ENCODE measurements around the gene NOC3L.
A peak's percentile ranks its signal among the peaks of the same experiment; 100 is the strongest.

NOC3L gene

GRCh38 chr10:94307046-94307615 lies 55.6 kb downstream of the NOC3L start:
- no peak for DNase-seq

GRCh38 chr10:94303929-94304328 lies 58.8 kb downstream of the NOC3L start:
- DNase-seq = no peak

GRCh38 chr10:94300042-94300441 lies 62.7 kb downstream of the NOC3L start:
- no peak for DNase-seq

GRCh38 chr10:94299417-94299816 lies 63.3 kb downstream of the NOC3L start:
- DNase-seq = no peak

GRCh38 chr10:94294168-94294567 lies 68.6 kb downstream of the NOC3L start:
- DNase-seq = no peak

GRCh38 chr10:94293354-94293753 lies 69.4 kb downstream of the NOC3L start:
- no peak for DNase-seq

GRCh38 chr10:94292434-94293090 lies 70.2 kb downstream of the NOC3L start:
- DNase-seq = peak in 2 of 51 donors; percentile 4 to 8

- no peak for DNase-seq
Observed at GRCh38 chr10:94288361-94289101, 74.2 kb downstream of the NOC3L start.

GRCh38 chr10:94287336-94287735 lies 75.4 kb downstream of the NOC3L start:
- DNase-seq = no peak

GRCh38 chr10:94286901-94287300 lies 75.8 kb downstream of the NOC3L start:
- DNase-seq = no peak

GRCh38 chr10:94285271-94285670 lies 77.5 kb downstream of the NOC3L start:
- DNase-seq = no peak

Measured in hypothalamus (tissue), 51 donors.